IPS-18a (cell line): ENCODE data around the gene MUTYH.
"Not testable (repeated sequence)": the region's sequence is repeated elsewhere in the genome, so short reads cannot be mapped to it uniquely, and the experiment has no call there.

Experiments
- H3K27ac ChIP-seq: one replicate; pipeline ENCODE4 v1.5.1; 2013; ENCODE audit warnings: low read length
- H3K27me3 ChIP-seq: one replicate; pipeline ENCODE4 v1.6.1; 2013; ENCODE audit warnings: mild to moderate bottlenecking, low read length; ENCODE audit not compliant: control insufficient read depth, insufficient read depth
- H3K36me3 ChIP-seq: one replicate; pipeline ENCODE4 v1.6.1; 2013; ENCODE audit warnings: low read depth, low read length; ENCODE audit not compliant: control insufficient read depth
- H3K4me1 ChIP-seq: one replicate; pipeline ENCODE4 v1.6.1; 2013; ENCODE audit warnings: low read depth, low read length; ENCODE audit not compliant: control insufficient read depth
- H3K4me3 ChIP-seq: one replicate; pipeline ENCODE4 v1.5.1; 2013; ENCODE audit warnings: low read length
- H3K9ac ChIP-seq: one replicate; pipeline ENCODE4 v1.6.1; 2013; ENCODE audit warnings: mild to moderate bottlenecking, low read length, moderate library complexity
- H3K9me3 ChIP-seq: one replicate; pipeline ENCODE4 v1.6.1; 2013; ENCODE audit warnings: low read depth, low read length; ENCODE audit not compliant: control insufficient read depth

MUTYH gene

GRCh38 chr1:45339789-45340558, at the start of gene MUTYH, which contains the start of gene TOE1:
TSS of gene MUTYH (minus strand) at chr1:45340440. CDS start at chr1:45334505, 5,935 bp downstream.
TSS of gene TOE1 (plus strand) at chr1:45340170. CDS start at chr1:45340253, 83 bp downstream.
- H3K27me3 ChIP-seq = no peaks in the 10 kb centered on the region
- peak within 1 kb of the TSS; percentile 82 for H3K4me3 ChIP-seq
- no peaks in the 10 kb centered on the region for H3K9me3 ChIP-seq
- peaks cover 36% of the 10 kb centered on the region for H3K36me3 ChIP-seq
- H3K4me1 ChIP-seq = peaks cover 6% of the 10 kb centered on the region
- H3K27ac ChIP-seq = peak within 1 kb of the TSS; percentile 81
- peak within 1 kb of the TSS; percentile 90 for H3K9ac ChIP-seq

- H3K9ac ChIP-seq = no peak overlapping the region
- H3K27me3 ChIP-seq = no peaks in the 10 kb centered on the region
- H3K9me3 ChIP-seq = no peaks in the 10 kb centered on the region
- H3K27ac ChIP-seq = no peak overlapping the region
- no peaks in the 10 kb centered on the region for H3K4me1 ChIP-seq
- no peak overlapping the region for H3K4me3 ChIP-seq
- H3K36me3 ChIP-seq = no peaks in the 10 kb centered on the region
Observed at GRCh38 chr1:45386219-45386618, 46.0 kb upstream of the MUTYH start.

GRCh38 chr1:45385302-45385701, 45.1 kb upstream of the MUTYH start:
- H3K9ac ChIP-seq = no peak overlapping the region
- H3K4me3 ChIP-seq = no peak overlapping the region
- no peaks in the 10 kb centered on the region for H3K36me3 ChIP-seq
- no peaks in the 10 kb centered on the region for H3K9me3 ChIP-seq
- H3K27ac ChIP-seq = no peak overlapping the region
- H3K4me1 ChIP-seq = no peaks in the 10 kb centered on the region
- H3K27me3 ChIP-seq = no peaks in the 10 kb centered on the region

- H3K27ac ChIP-seq, H3K9ac ChIP-seq, H3K4me3 ChIP-seq, H3K36me3 ChIP-seq, H3K9me3 ChIP-seq, H3K27me3 ChIP-seq, H3K4me1 ChIP-seq: not testable (repeated sequence)
Observed at GRCh38 chr1:45384213-45384612, 44.0 kb upstream of the MUTYH start.

GRCh38 chr1:45383191-45383590, 43.0 kb upstream of the MUTYH start:
- Histone ChIP-seq H3K4me1 (no peaks in the 10 kb centered on the region), H3K36me3 (no peaks in the 10 kb centered on the region), H3K9me3 (no peaks in the 10 kb centered on the region), H3K4me3 (no peak overlapping the region), H3K27me3 (no peaks in the 10 kb centered on the region), H3K9ac (no peak overlapping the region), H3K27ac (no peak overlapping the region)

- Histone ChIP-seq H3K27ac (no peak overlapping the region), H3K4me1 (no peaks in the 10 kb centered on the region), H3K36me3 (no peaks in the 10 kb centered on the region), H3K9ac (no peak overlapping the region), H3K9me3 (no peaks in the 10 kb centered on the region), H3K27me3 (no peaks in the 10 kb centered on the region), H3K4me3 (no peak overlapping the region)
Observed at GRCh38 chr1:45381243-45381642, 41.0 kb upstream of the MUTYH start.

- Histone ChIP-seq H3K9me3 (no peaks in the 10 kb centered on the region), H3K4me1 (no peaks in the 10 kb centered on the region), H3K36me3 (no peaks in the 10 kb centered on the region), H3K27ac (no peak overlapping the region), H3K27me3 (no peaks in the 10 kb centered on the region), H3K4me3 (no peak overlapping the region), H3K9ac (no peak overlapping the region)
Observed at GRCh38 chr1:45380730-45381129, 40.5 kb upstream of the MUTYH start.

GRCh38 chr1:45380125-45380524, 39.9 kb upstream of the MUTYH start:
- H3K36me3 ChIP-seq = no peaks in the 10 kb centered on the region
- H3K4me3 ChIP-seq = no peak overlapping the region
- H3K9ac ChIP-seq = no peak overlapping the region
- H3K9me3 ChIP-seq = no peaks in the 10 kb centered on the region
- H3K27me3 ChIP-seq = no peaks in the 10 kb centered on the region
- H3K4me1 ChIP-seq = no peaks in the 10 kb centered on the region
- H3K27ac ChIP-seq = no peak overlapping the region

GRCh38 chr1:45379524-45379923, 39.3 kb upstream of the MUTYH start:
- no peak overlapping the region for H3K4me3 ChIP-seq
- H3K27ac ChIP-seq = no peak overlapping the region
- no peaks in the 10 kb centered on the region for H3K36me3 ChIP-seq
- no peaks in the 10 kb centered on the region for H3K9me3 ChIP-seq
- no peak overlapping the region for H3K9ac ChIP-seq
- no peaks in the 10 kb centered on the region for H3K27me3 ChIP-seq
- no peaks in the 10 kb centered on the region for H3K4me1 ChIP-seq

- Histone ChIP-seq H3K9ac (no peak overlapping the region), H3K4me1 (no peaks in the 10 kb centered on the region), H3K27me3 (no peaks in the 10 kb centered on the region)
Observed at GRCh38 chr1:45378184-45378583, 37.9 kb upstream of the MUTYH start.

GRCh38 chr1:45375104-45376090, 35.2 kb upstream of the MUTYH start:
- Histone ChIP-seq H3K9ac (no peak overlapping the region), H3K36me3 (no peaks in the 10 kb centered on the region), H3K9me3 (no peaks in the 10 kb centered on the region), H3K27me3 (no peaks in the 10 kb centered on the region), H3K27ac (no peak overlapping the region), H3K4me3 (no peak overlapping the region), H3K4me1 (no peaks in the 10 kb centered on the region)

More at GRCh38 chr1:45378184-45378583, 37.9 kb upstream of the MUTYH start:
- no peaks in the 10 kb centered on the region for H3K9me3 ChIP-seq
- no peaks in the 10 kb centered on the region for H3K36me3 ChIP-seq
- no peak overlapping the region for H3K27ac ChIP-seq
- no peak overlapping the region for H3K4me3 ChIP-seq
